Activated T-cell treated with anti-CD3 and anti-CD28 coated beads, Interleukin-2, amount 50 U/mL, for 48 hours (primary cell): ENCODE data around the gene ATP11C.
"Not testable (repeated sequence)": the region's sequence is repeated elsewhere in the genome, so short reads cannot be mapped to it uniquely, and the experiment has no call there.

Source experiments
- DNase-seq, 2 experiments: peaks; one replicate each; pipeline ENCODE4 v3.0.0-alpha.2; 2020

The ATP11C gene

DNA sequence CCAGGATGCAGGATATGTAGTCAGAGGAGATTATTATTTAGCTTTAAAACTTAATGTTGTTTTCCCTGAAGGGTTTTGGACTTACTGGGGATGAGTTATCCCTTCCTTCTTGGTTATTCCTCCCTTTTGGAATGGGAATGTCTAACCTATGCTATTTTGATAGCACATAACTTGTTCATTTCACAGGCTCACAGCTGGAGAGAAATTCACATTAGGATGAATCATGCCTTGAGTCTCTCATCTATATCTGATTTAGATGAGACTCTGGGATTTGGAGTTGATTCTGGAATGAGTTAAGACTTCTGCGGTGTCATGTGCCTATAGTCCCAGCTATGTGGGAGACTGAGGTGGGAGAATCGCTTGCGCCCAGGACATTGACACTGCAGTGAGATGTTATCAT, 81.1 kb downstream of the ATP11C start:
- no peak for DNase-seq

DNA sequence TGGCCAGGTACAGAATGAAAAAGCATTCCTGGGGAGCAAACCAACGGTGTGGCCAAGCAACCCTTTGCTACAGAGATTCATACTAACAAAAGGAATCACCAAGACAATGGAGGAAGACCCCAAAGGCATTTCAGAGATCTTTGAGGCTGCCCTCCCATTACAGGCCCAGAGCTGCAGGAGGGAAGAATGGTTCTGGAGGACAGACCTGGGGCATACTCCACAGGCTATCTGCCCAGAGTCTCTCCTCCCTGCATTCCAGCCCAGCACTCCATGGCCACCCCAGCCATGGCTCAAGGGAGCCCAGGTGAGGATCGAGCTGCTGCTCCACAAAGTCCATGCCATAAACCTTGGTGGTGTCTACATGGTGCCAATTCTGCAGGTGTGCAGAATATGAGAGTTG, 81.9 kb downstream of the ATP11C start:
- no peak for DNase-seq

DNA sequence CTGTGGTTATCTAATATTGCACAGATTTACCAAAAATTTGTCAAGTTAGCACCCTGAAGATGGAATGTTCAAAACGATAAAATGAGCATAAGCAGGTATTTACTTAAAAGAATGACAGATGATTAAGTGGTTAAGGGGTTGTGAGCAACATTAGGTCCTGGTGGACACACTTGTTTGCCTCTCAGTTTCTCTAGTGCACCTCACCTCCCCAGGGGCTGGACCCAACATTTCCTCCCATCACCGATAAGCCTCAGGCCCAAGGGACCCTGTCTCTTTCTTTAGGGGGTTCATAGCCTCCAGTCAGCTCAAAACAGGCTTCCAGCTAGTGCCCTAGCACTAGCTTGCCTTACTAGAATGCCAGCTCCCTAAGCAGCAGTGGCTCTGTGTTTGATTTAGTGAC, 88.0 kb downstream of the ATP11C start:
- no peak for DNase-seq

DNA sequence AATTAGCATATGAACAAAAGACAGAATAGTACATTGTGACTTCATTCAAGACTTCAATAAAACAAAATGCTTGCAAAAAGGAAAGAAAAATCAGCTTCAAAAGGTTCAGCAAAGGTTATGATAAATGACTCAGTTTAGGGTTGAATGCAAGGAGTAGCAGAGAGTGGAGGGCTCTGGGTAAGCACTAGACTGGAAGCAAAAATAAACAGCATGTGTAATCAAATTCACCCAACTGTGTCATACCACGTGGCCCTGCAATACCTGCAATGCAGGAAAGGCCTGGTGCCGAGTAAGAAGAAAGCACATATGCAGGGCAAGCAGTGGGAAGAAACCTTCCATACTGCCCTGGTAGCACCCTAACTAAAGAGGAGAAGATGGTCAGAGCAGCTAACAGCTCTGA, 88.7 kb downstream of the ATP11C start:
- DNase-seq, result no peak

DNA sequence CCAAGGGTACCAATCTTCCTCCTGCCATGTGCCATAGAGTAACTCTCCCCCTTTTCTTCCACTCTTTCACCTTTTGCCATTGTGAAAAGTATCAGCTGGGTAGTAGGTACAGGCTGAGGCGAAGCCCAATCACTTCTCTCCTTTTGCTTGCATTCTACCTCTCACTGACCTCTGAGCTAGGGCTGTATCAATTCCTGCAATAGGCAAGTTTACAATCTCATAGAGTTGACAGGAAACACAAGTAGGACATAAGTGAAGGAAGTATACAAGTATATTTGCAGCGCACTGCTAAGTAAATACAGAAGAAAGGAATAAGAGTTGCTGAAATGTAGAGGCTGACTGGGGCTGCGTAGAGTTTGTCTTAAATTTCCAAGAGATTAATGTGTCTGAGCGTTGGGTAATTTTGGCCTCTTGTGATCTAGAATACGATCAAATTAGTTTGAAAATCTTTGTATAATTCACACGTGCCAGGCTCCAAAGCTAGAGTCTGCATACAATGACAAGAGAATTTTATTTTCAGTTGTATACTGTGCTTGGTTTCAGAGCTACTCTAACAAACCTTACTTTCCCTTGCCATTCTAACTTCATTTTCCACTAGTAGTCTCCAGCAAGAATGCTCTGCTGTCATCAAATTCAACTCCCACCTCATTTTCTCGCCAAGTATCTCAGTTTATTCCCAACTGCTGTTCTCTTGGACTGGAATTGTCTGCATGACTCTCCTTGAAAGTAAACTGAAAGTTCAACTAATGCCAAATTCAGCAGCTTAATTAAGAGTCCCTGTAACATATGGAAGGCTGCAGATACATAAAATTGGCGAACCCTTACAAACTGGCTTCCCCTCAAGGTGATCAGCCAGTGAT, 90.3 kb downstream of the ATP11C start:
- no peak for DNase-seq

DNA sequence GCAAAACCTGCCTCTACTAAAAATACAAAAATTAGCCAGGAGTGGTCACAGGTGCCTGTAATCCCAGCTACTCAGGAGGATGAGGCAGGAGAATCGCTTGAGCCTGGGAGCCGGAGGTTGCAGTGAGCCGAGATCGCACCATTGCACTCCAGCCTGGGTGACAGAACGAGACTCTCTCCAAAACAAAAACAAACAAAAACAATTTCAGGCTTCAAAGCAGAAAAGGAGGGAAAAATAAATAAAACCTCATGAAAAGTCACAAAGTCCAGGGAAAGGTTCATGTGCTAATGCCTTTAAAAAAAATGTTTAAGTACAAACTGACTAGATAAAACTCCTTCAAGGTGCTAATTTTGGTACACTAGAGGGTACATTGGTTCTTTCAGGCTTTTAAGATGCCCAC, 96.5 kb downstream of the ATP11C start:
- not testable (repeated sequence) for DNase-seq

DNA sequence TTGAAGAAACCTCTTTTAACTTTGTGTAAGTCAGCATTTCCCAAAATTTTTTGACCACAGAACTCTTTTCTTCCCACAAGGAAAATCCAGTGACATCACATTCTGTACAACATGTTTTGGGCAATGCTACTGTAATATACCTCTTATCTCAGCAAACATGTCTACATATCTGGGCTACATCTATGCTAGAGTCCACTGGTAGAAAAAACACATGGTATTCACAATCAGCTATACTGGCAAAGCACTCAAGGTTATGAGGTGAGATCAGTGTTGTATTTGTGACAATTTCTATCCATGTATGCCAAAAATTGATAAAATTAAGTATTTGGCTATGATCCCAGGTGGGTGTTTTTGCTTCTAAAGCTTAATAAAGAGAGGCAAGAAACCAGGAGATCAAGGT, 98.0 kb downstream of the ATP11C start:
- DNase-seq, result no peak

DNA sequence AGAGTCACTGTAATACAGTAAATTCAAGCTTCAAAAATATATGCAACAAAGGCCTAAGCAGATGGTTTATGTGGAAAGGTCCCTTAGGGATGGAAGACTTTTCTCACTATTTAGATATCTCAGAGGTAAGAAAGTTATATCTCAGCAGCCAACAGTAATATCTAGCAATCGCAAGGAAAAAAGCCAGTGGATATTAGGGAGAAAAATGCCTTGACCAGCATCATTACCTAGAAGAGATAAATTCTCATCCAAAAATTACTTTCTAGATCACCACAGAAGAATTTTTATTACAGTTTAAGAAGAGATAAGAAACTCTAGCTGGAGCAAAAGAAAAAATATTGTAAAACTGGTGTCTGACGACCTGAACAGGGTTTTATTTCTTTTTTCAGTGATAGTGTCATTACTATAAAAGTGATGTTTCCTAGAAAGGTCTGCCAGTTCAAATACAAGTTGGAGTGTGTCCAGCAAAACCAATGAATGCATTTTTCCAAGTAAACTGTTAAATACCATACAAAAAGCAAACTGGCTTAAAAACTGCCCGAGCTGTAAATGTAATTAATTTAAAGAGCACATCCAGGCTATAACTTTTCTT, 100.0 kb downstream of the ATP11C start:
- DNase-seq, result no peak

DNA sequence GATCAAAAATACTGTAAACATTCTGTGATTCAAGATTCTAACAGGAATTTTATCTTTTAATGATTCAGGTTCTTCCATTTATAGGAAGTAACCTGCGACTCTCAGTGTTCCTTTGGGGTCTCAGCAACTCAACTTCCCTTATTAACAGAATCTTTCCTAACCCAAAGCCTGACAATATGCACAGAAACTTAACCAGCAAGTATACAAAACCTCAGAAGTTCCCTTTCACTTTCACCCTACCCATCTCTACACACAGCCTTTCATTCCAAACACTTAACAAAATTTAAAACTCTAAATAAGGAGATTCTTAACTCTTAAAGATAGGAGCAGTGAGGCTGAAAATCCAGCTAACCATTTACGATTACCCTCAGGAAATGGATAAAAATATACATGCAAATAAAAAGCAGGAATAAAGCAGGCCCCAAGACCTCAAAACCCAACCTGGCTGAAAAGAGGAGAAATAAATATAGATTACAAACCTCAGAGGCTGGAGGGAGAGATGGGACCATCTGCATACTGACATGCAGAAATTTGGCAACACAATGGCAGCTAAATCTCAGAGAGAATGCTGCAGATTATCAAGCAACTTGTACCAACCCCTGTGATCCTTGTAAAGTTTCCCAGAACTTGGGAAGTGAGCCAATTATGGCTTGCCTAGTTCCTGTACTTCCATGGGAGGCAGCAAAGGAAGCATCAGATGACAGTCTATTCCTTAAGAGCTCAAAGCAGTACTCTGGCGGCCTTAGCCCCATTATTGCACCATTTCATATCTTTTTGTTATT, 101.0 kb downstream of the ATP11C start:
- DNase-seq, result no peak

DNA sequence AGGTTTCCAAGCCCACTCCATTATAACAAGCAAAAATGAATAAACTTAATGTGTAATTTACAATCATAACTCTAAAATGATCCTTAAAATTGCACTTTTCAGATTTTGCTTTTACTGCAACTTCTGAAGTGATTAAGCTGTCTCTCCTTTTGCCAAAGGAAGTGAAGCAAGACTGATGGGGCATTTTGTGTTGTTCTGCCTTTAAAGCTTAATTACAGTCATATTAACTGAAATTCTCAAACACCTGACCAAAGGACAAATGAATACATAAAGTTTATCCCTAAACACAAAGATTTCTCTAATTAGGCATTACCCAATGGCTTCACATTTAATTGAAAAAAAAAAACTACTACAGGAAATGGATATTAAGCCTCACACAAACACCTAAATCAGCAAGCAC, 101.8 kb downstream of the ATP11C start:
- DNase-seq, result no peak

DNA sequence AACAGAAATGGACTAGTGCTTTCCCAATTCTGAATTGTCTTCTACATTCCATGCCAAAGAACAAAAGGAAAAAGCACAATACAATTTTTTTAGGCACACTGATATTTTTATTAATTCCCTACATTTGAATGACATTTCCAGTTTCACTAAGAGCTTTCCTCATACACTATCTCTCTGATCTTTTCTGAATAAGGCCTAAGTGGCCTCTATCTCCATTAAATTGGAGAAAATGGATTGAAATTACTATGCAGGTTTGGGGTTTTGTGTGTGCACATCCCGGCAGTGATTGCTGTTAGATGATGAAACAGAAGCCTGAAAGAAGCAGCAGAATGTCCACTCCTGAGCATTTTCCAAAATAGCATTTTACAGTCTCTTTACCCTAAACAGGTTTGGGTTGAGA, 104.0 kb downstream of the ATP11C start:
- no peak for DNase-seq

DNA sequence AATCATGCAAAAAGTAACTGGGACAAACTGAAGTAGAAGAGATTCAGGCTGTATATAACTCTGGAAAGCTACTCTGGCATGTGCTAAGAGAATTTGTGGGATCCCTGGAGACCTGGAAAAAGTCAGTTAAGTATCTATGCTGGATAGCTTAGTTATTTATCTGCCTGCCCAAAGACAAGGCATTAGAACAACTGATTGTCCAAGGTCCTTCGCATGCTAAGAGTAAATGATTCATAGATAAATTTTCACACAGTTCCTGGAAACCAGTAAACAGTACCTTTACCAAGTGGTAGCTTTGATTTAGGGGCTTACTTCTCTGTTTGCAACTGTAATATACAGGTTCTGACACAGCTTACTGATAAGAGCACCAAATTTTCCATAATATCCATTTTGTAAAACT, 104.8 kb downstream of the ATP11C start:
- DNase-seq, result no peak

DNA sequence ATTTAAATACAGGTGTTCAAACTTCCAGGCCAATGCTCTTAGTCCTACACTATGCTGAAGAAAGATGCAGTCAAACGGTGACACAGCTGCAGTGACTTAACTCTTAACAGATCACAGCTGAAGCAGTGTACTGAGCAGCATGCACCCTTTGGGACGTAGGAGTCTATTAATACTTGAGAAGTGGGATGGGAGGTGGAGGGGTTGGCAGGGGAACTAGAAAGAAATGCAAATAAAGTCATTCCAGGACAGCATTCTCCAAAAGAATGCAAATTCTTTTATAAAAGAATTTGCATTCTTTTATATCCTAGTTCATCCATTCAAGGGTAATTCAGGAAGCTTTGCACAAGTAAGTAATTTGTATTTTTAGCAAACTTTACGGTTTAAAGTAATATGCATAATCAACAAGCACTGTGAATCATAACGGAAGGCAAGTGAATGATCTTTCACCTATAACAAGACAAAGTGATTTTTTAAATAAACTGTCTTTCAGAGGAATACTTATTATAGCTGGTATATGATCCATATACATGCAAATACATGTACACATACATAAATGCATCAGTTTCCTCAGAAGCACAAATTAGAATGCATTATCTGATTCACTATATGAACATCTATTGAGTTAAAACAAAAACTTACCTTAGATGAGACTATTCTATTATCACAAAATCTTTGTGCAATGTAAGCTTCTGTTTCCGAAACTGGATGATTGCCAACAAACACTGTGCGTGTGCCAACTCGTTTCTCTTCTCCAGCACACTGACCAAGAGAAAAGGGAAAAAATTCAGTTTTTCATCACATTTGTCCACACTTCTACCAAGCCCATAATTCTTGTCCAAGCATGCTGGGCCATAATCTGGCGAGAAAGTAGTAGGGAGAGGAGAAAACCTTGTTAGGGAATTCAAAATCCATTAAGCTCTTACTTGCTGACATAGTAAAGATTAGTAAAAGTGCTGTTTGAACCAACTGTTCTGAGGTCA, 106.5 kb downstream of the ATP11C start:
- no peak for DNase-seq

DNA sequence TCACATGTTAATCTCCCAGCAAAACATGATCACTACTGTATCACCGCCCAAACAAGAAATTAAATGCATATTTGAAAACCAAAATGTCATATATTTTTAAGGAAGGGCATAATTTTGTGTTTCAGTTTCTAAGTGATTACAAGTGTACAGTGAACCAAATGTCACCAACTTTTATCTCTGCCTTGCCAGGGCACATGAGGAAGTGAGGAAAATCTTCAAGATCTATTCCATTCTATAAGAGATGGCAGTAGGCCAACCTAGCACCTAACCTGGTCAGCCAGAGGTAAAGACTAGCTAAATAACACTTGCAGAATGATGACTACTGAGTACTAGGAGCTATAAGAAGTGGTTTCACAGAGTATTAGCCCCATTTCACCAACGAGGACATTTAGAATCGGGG, 107.2 kb downstream of the ATP11C start:
- no peak for DNase-seq

DNA sequence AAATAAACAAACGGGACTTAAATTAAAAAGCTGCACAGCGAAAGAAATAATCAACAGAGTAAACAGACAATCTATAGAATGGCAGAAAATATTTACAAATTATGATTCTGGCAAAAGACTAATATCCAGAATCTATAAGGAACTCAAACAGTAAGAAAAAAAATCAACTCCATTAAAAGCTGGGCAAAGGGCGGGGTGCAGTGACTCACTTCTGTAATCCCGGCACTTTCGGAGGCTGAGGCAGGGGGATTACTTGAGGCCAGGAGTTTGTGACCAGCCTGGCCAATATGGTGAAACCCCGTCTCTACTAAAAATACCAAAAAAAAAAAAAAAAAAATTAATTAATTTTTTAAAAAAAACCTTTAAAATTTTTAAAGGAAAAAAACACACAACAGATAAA, 109.0 kb downstream of the ATP11C start:
- DNase-seq, result no peak

DNA sequence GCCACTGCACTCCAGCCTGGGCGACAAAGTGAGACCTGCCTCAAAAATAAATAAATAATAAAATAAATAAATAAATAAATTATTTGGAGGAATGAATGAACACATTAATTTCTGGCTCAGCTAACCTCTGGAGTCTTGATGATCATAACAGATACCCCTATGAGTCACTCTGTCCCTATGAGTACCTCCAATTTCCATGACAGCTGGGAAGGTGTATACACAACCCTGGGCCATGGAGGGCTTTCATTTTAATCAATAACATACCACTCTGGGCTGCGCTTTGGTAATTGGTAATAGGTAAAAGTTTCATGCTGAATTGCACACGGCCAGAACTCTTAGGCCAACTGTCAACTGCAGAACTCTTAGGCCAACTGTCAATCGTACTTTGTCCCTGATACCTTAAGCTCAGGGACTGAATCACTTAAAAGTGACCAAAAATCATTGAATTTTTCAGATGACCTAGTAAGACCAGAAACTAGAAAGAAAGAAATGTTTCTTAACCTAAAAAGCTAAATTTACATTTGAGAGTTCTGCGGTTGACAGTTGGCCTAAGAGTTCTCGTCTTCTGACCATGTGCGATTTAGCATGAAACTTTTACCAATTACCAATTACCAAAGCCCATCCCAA, 112.4 kb downstream of the ATP11C start:
- DNase-seq, result no peak

DNA sequence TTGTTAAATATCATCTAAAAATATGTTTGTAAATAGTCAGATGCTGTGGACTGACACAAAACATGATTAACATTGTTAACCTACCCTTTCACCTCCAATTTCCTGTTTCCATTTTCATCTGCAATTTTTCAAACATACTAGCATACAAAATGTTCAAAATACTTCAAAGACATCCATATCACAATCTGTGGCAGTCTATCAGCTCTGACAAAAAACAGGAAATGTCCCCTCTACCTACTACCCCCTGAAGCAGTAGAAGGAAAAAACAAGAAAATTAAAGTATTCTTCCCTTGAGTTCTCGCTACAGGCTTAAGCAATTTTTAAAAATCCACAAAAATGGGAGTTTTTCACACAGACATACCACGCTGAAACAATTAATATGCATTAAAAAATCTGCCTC, 116.6 kb downstream of the ATP11C start:
- DNase-seq, result no peak

DNA sequence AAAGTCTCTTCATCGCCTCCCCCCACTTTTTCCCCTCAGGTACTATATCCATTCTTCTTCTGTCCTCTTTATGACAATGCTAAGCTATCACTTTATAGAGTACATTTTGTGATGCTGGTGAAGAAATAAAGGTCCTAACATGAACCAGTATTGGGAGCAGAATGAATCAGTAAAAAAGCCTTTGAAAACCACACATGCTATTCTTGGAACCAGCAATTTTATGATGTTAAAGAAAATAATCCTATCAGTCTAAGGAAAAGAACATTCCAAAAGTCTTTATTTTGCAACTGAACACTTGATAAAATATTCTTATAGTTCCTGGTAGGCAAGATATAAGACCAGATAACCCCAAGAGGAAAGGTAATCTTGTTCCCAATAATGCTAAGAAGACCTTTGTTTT, 117.1 kb downstream of the ATP11C start:
- no peak for DNase-seq

DNA sequence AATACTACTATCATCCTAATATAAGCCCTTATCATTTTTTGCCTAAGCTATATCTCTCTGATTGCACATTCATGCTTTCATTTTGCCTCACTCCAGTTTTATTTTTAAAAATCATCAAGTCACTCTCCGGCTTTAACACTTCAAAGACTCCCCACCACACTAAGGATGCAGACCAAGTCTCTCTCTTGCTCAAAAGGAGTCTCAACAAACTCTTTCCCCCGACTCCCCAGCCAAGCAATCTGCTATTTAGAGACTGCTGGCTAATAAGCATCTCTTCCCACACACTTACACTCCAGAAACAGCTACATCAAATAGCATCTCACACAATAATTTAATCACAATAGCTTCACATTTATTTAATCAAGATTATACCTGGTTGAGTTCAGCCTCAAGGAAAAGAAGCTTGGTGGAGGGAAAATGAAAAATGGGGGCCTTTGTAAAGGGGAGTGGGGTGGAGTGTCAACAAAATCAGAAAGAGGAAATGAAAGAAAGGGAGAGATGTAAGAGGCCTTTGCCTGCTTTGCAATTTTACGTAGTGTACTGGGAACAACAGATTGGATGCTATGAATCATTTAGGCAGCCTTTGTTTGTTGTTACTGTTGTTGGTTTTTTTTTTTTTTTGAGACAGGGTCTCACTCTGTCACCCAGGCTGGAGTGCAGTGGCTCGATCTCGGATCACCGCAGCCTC, 120.8 kb downstream of the ATP11C start:
- no peak for DNase-seq

DNA sequence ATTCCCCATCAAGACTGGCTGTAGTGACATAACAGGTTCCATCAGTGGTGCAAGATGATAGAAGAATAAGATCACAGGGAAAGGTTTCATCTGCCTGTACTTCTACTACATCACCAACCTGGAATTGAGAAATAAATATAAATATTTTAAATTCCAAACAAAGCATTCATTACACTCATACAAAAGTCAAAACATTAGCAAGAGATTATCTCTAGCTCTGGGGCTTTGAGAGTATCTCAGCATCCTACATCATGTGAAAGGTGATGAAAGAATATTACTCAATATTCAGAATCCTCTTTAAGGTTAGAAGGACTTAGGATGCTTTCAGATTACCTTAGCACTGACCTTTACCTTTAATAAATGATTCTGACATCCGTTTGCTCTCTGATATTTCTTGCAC, 128.4 kb downstream of the ATP11C start:
- no peak for DNase-seq

DNA sequence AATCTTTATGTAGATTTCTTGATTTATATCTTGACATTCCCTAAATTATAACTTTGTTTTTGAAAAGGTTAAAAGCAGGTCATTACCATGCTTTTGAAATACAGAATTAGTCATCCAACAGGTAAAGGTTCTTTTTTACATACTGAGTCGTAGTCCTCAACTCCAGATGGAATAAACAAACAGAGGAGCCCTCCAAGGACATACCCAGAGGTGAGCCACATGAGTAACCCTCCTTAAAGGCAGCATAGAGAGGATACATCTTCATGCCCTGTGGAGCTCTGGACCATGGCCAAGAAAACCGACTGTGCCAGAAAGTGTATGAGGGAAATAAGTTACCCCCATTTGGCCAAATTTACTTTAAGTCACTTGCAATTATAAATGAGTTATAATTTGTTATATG, 129.6 kb downstream of the ATP11C start:
- DNase-seq, result no peak

DNA sequence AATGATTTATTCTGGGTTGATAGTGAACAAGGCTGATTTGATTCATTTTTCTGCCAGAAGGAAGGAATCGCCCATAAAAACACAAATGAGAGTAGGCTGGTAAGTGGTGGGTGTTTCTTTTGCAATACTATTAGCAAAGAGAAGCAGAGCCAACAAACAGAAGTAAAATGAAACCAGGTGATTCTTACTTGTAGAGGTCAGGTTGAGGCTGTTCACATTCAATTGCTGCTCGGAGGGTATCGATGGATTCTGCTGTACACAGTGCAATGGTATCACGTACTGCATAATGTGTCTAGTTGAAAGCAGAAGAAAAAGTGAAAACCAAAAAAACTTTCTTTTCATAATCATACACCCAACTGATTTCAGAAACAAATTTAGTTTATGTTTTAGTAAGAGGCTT, 130.8 kb downstream of the ATP11C start:
- DNase-seq, result no peak
